ENCODE measurements around the gene ETV7. TPM values are rescaled to one million over a fixed set of nuclear protein-coding genes. Genes with fewer than 3 reads are reported as not detected.
A peak's percentile ranks its signal among the peaks of the same experiment; 100 is the strongest.

ETV7 gene
- total and polyA plus RNA-seq, 3 experiments from 2014 or later = 0.61 to 2.4 (median 0.78) TPM

- CTCF ChIA-PET = no interaction called here
- peaks cover 17 to 31% (median 25%) of the 10 kb centered on the region in 3 donors for H3K4me1 Mint-ChIP-seq
Observed at GRCh38 chr6:36382976-36383375, 4.5 kb downstream of the ETV7 start.

GRCh38 chr6:36381502-36382389 is 5.7 kb downstream of the ETV7 start:
- Histone ChIP-seq H3K27ac (ENCODE audit: low read depth, low read length) (no peak overlapping the region), H3K36me3 (ENCODE audit: insufficient read depth, low read length) (no peaks in the 10 kb centered on the region), H3K27me3 (ENCODE audit: insufficient read depth, low read length, poor library complexity, severe bottlenecking) (no peaks in the 10 kb centered on the region), H3K9me3 (ENCODE audit: low read length) (no peaks in the 10 kb centered on the region), H3K4me1 (ENCODE audit: insufficient read depth, low read length) (peaks cover 7% of the 10 kb centered on the region), H3K4me3 (ENCODE audit: low read length) (no peak overlapping the region)
- H3K9me3 Mint-ChIP-seq = no peaks in the 10 kb centered on the region
- DNase-seq = no peak
- H3K4me3 Mint-ChIP-seq = no peak overlapping the region
- CTCF ChIA-PET = interaction anchor here (1.0 kb wide), 1 partner anchor 22 kb away, joined by 3 read pairs; no protein-coding TSS in a partner anchor
- H3K4me1 Mint-ChIP-seq = peaks cover 10 to 27% (median 18%) of the 10 kb centered on the region in 3 donors
- H3K27me3 Mint-ChIP-seq = peaks cover 0 to 2% of the 10 kb centered on the region in 2 donors
- POLR2A ChIA-PET = no interaction called here
- peak overlapping the region in 2 of 8 donors; percentile 14 to 17 for H3K27ac Mint-ChIP-seq
- no peaks in the 10 kb centered on the region for H3K36me3 Mint-ChIP-seq

More at GRCh38 chr6:36382976-36383375, 4.5 kb downstream of the ETV7 start:
- no peaks in the 10 kb centered on the region for H3K36me3 ChIP-seq (ENCODE audit: insufficient read depth, low read length)
- no peaks in the 10 kb centered on the region for H3K9me3 ChIP-seq (ENCODE audit: low read length)
- H3K4me1 ChIP-seq (ENCODE audit: insufficient read depth, low read length) = peaks cover 11% of the 10 kb centered on the region
- DNase-seq = no peak
- no peak overlapping the region for H3K27ac ChIP-seq (ENCODE audit: low read depth, low read length)
- no peak overlapping the region for H3K4me3 ChIP-seq (ENCODE audit: low read length)
- POLR2A ChIA-PET = no interaction called here
- Mint-ChIP-seq H3K4me3 (no peak overlapping the region), H3K36me3 (peaks cover 0 to 5% (median 0%) of the 10 kb centered on the region in 3 donors), H3K27me3 (peaks cover 0 to 9% of the 10 kb centered on the region in 2 donors), H3K9me3 (no peaks in the 10 kb centered on the region), H3K27ac (peak overlapping the region in 2 of 8 donors; percentile 11 to 47)
- peaks cover 6% of the 10 kb centered on the region for H3K27me3 ChIP-seq (ENCODE audit: insufficient read depth, low read length, poor library complexity, severe bottlenecking)

- POLR2A ChIA-PET = no interaction called here
- Mint-ChIP-seq H3K4me3 (no peak overlapping the region), H3K27ac (peak overlapping the region in 1 of 8 donors; percentile 45), H3K4me1 (peaks cover 1 to 14% (median 6%) of the 10 kb centered on the region in 3 donors), H3K36me3 (peaks cover 0 to 2% (median 0%) of the 10 kb centered on the region in 3 donors), H3K9me3 (no peaks in the 10 kb centered on the region), H3K27me3 (no peaks in the 10 kb centered on the region)
- Histone ChIP-seq H3K36me3 (ENCODE audit: insufficient read depth, low read length) (no peaks in the 10 kb centered on the region), H3K4me3 (ENCODE audit: low read length) (no peak overlapping the region), H3K9me3 (ENCODE audit: low read length) (no peaks in the 10 kb centered on the region), H3K27me3 (ENCODE audit: insufficient read depth, low read length, poor library complexity, severe bottlenecking) (no peaks in the 10 kb centered on the region), H3K4me1 (ENCODE audit: insufficient read depth, low read length) (no peaks in the 10 kb centered on the region), H3K27ac (ENCODE audit: low read depth, low read length) (no peak overlapping the region)
- DNase-seq = no peak
- CTCF ChIA-PET = no interaction called here
Observed at GRCh38 chr6:36380166-36380565, 7.3 kb downstream of the ETV7 start.

- H3K36me3 Mint-ChIP-seq = peaks cover 0 to 2% (median 0%) of the 10 kb centered on the region in 3 donors
- Histone ChIP-seq H3K4me3 (ENCODE audit: low read length) (no peak overlapping the region), H3K4me1 (ENCODE audit: insufficient read depth, low read length) (no peaks in the 10 kb centered on the region), H3K36me3 (ENCODE audit: insufficient read depth, low read length) (no peaks in the 10 kb centered on the region), H3K9me3 (ENCODE audit: low read length) (no peaks in the 10 kb centered on the region), H3K27ac (ENCODE audit: low read depth, low read length) (no peak overlapping the region), H3K27me3 (ENCODE audit: insufficient read depth, low read length, poor library complexity, severe bottlenecking) (no peaks in the 10 kb centered on the region)
- ChIA-PET POLR2A (no interaction called here), CTCF (no interaction called here)
- no peak overlapping the region for H3K4me3 Mint-ChIP-seq
- H3K27ac Mint-ChIP-seq = no peak overlapping the region
- no peaks in the 10 kb centered on the region for H3K27me3 Mint-ChIP-seq
- peaks cover 1 to 14% (median 6%) of the 10 kb centered on the region in 3 donors for H3K4me1 Mint-ChIP-seq
- no peak for DNase-seq
- no peaks in the 10 kb centered on the region for H3K9me3 Mint-ChIP-seq
Observed at GRCh38 chr6:36378936-36379335, 8.5 kb downstream of the ETV7 start.

- no peaks in the 10 kb centered on the region for H3K36me3 ChIP-seq (ENCODE audit: insufficient read depth, low read length)
- ChIA-PET POLR2A (no interaction called here), CTCF (no interaction called here)
- no peaks in the 10 kb centered on the region for H3K9me3 ChIP-seq (ENCODE audit: low read length)
- no peak overlapping the region for H3K4me3 Mint-ChIP-seq
- H3K27me3 Mint-ChIP-seq = no peaks in the 10 kb centered on the region
- no peak for DNase-seq
- peaks cover 0 to 14% (median 2%) of the 10 kb centered on the region in 3 donors for H3K4me1 Mint-ChIP-seq
- H3K9me3 Mint-ChIP-seq = no peaks in the 10 kb centered on the region
- no peaks in the 10 kb centered on the region for H3K4me1 ChIP-seq (ENCODE audit: insufficient read depth, low read length)
- H3K36me3 Mint-ChIP-seq = peaks cover 0 to 2% (median 0%) of the 10 kb centered on the region in 3 donors
- H3K27ac Mint-ChIP-seq = peak overlapping the region in 2 of 8 donors; percentile 29 to 64
- no peak overlapping the region for H3K27ac ChIP-seq (ENCODE audit: low read depth, low read length)
- no peaks in the 10 kb centered on the region for H3K27me3 ChIP-seq (ENCODE audit: insufficient read depth, low read length, poor library complexity, severe bottlenecking)
- no peak overlapping the region for H3K4me3 ChIP-seq (ENCODE audit: low read length)
Observed at GRCh38 chr6:36378243-36378920, 9.1 kb downstream of the ETV7 start.

- no peak overlapping the region for H3K4me3 ChIP-seq (ENCODE audit: low read length)
- Mint-ChIP-seq H3K9me3 (no peaks in the 10 kb centered on the region), H3K4me3 (no peak overlapping the region), H3K27me3 (no peaks in the 10 kb centered on the region), H3K27ac (peak overlapping the region in 1 of 8 donors; percentile 64), H3K36me3 (peaks cover 0 to 3% (median 0%) of the 10 kb centered on the region in 3 donors), H3K4me1 (peaks cover 0 to 10% (median 2%) of the 10 kb centered on the region in 3 donors)
- H3K36me3 ChIP-seq (ENCODE audit: insufficient read depth, low read length) = no peaks in the 10 kb centered on the region
- no peaks in the 10 kb centered on the region for H3K4me1 ChIP-seq (ENCODE audit: insufficient read depth, low read length)
- CTCF ChIA-PET = no interaction called here
- POLR2A ChIA-PET = no interaction called here
- DNase-seq = no peak
- no peaks in the 10 kb centered on the region for H3K9me3 ChIP-seq (ENCODE audit: low read length)
- no peak overlapping the region for H3K27ac ChIP-seq (ENCODE audit: low read depth, low read length)
- no peaks in the 10 kb centered on the region for H3K27me3 ChIP-seq (ENCODE audit: insufficient read depth, low read length, poor library complexity, severe bottlenecking)
Observed at GRCh38 chr6:36377594-36377993, 9.9 kb downstream of the ETV7 start.

GRCh38 chr6:36376742-36377141 is 10.7 kb downstream of the ETV7 start:
- peaks cover 0 to 2% (median 0%) of the 10 kb centered on the region in 5 donors for H3K9me3 Mint-ChIP-seq
- peaks cover 0 to 10% (median 2%) of the 10 kb centered on the region in 3 donors for H3K4me1 Mint-ChIP-seq
- H3K36me3 Mint-ChIP-seq = peaks cover 0 to 3% (median 3%) of the 10 kb centered on the region in 3 donors
- Histone ChIP-seq H3K9me3 (ENCODE audit: low read length) (no peaks in the 10 kb centered on the region), H3K27me3 (ENCODE audit: insufficient read depth, low read length, poor library complexity, severe bottlenecking) (no peaks in the 10 kb centered on the region), H3K27ac (ENCODE audit: low read depth, low read length) (no peak overlapping the region), H3K36me3 (ENCODE audit: insufficient read depth, low read length) (no peaks in the 10 kb centered on the region), H3K4me3 (ENCODE audit: low read length) (no peak overlapping the region), H3K4me1 (ENCODE audit: insufficient read depth, low read length) (no peaks in the 10 kb centered on the region)
- ChIA-PET POLR2A (no interaction called here), CTCF (no interaction called here)
- no peaks in the 10 kb centered on the region for H3K27me3 Mint-ChIP-seq
- DNase-seq = no peak
- H3K4me3 Mint-ChIP-seq = no peak overlapping the region
- no peak overlapping the region for H3K27ac Mint-ChIP-seq

- H3K27me3 ChIP-seq (ENCODE audit: insufficient read depth, low read length, poor library complexity, severe bottlenecking) = no peaks in the 10 kb centered on the region
- H3K36me3 ChIP-seq (ENCODE audit: insufficient read depth, low read length) = no peaks in the 10 kb centered on the region
- Mint-ChIP-seq H3K4me1 (peaks cover 0 to 10% (median 2%) of the 10 kb centered on the region in 3 donors), H3K36me3 (peaks cover 0 to 3% (median 3%) of the 10 kb centered on the region in 3 donors), H3K27me3 (no peaks in the 10 kb centered on the region), H3K27ac (peak overlapping the region in 2 of 8 donors; percentile 2 to 14), H3K9me3 (peaks cover 0 to 2% (median 0%) of the 10 kb centered on the region in 5 donors), H3K4me3 (no peak overlapping the region)
- H3K27ac ChIP-seq (ENCODE audit: low read depth, low read length) = no peak overlapping the region
- H3K4me1 ChIP-seq (ENCODE audit: insufficient read depth, low read length) = no peaks in the 10 kb centered on the region
- no peaks in the 10 kb centered on the region for H3K9me3 ChIP-seq (ENCODE audit: low read length)
- ChIA-PET CTCF (no interaction called here), POLR2A (no interaction called here)
- no peak overlapping the region for H3K4me3 ChIP-seq (ENCODE audit: low read length)
- DNase-seq = no peak
Observed at GRCh38 chr6:36376183-36376582, 11.3 kb downstream of the ETV7 start.
